ENCODE results near the gene ELOVL6. TPM values are rescaled to one million over a fixed set of nuclear protein-coding genes. Genes with fewer than 3 reads are reported as not detected.

ELOVL6 gene
- total RNA-seq, 3 donors from 2014 or later, result 21.8 to 59.8 (median 50.3) TPM

DNA sequence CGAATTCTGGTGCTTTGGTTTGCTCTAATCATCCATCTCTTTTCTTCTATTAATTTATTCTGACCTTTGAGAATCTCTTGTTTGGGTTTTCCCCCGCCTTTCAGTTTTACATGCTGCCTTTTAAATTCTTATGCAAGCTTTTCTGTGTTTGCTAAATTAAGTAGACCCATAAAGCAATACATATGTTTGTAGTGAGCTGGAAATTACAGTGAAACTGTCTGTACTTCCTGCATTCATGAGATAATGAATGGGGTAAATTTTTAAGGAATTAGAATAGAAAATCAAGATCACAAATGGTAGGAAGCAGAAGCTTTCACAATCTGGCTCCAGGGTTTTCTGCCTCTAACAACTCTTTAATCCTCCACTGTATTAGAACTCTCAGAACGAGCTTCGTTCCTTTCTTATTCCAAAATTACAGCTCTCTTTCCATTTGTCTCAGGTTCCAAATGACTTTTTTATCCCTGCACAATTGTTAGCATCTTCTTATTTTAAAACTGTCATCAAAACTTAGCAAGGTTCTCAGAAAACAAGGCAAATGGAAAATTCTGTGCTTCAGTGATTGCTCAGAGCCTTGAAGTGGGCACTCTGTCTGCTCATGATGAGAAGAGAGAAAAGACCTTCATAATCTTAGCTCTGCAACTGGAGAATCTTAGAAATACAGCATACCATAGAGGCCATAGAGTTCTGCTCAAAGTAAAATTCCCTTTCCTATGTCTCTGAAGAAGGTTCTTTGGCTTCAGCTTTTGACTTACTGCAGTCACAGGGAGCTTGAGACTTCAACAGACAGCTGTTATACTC, 177.6 kb downstream of the ELOVL6 start:
- Histone ChIP-seq H3K9me3 (no peaks in the 10 kb centered on the region), H3K36me3 (ENCODE audit: low read depth) (no peaks in the 10 kb centered on the region), H3K4me1 (ENCODE audit: low read depth) (no peaks in the 10 kb centered on the region), H3K4me3 (no peak overlapping the region)
- TF ChIP-seq, protein P1, sequence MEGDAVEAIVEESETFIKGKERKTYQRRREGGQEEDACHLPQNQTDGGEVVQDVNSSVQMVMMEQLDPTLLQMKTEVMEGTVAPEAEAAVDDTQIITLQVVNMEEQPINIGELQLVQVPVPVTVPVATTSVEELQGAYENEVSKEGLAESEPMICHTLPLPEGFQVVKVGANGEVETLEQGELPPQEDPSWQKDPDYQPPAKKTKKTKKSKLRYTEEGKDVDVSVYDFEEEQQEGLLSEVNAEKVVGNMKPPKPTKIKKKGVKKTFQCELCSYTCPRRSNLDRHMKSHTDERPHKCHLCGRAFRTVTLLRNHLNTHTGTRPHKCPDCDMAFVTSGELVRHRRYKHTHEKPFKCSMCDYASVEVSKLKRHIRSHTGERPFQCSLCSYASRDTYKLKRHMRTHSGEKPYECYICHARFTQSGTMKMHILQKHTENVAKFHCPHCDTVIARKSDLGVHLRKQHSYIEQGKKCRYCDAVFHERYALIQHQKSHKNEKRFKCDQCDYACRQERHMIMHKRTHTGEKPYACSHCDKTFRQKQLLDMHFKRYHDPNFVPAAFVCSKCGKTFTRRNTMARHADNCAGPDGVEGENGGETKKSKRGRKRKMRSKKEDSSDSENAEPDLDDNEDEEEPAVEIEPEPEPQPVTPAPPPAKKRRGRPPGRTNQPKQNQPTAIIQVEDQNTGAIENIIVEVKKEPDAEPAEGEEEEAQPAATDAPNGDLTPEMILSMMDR (IDR thresholded peaks at IDR 0.05), result no peak
- no peak for DNase-seq
- ATAC-seq, result no peak
- intact Hi-C loops (cut with DNase I, micrococcal nuclease), result no loop called here

DNA sequence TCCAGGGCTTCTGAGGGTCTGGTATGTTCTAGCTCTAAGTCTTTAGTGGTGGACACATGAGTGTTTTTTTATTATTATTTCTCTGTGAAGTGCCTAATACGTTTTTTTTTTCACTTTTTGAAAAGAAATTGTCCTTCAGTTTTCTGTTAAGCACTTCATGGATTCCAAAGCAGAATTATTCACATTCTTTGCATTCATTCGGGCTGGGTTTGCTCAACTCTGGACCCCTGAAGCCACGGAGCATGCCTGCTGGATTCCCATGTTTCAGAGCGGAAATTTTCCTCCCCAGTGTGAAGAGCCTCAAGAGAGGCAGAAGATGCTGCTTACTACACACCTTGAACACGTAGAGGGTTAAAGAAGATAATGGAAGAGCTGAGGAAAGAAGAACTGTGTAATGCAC, 178.3 kb downstream of the ELOVL6 start:
- DNase-seq, result no peak
- H3K36me3 ChIP-seq (ENCODE audit: low read depth), result no peaks in the 10 kb centered on the region
- TF ChIP-seq, protein P1 (IDR thresholded peaks at IDR 0.05), result no peak
- intact Hi-C loops (cut with DNase I, micrococcal nuclease), result no loop called here
- no peaks in the 10 kb centered on the region for H3K9me3 ChIP-seq
- H3K4me1 ChIP-seq (ENCODE audit: low read depth), result no peaks in the 10 kb centered on the region
- no peak overlapping the region for H3K4me3 ChIP-seq
- no peak for ATAC-seq

DNA sequence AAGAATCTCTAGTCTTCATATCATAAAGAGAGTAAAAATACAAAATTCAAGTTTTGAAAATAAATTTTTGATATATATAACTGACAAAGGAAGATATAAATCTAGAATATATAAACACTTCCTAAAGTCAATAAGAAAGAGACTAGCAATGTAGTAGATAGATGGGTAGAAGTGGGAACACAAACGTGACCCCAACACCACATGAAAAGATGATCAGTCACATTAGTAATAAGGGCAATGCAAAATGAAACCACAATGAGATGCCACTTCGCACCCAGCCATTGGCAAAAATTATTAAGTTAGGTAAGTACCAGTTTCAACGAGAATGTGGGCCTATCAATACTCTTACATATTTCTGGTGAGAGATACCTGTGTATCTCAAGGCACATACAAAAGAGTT, 179.3 kb downstream of the ELOVL6 start:
- no peaks in the 10 kb centered on the region for H3K4me1 ChIP-seq (ENCODE audit: low read depth)
- H3K4me3 ChIP-seq, result no peak overlapping the region
- no peaks in the 10 kb centered on the region for H3K9me3 ChIP-seq
- TF ChIP-seq, protein P1 (IDR thresholded peaks at IDR 0.05), result no peak
- intact Hi-C loops (cut with DNase I, micrococcal nuclease), result no loop called here
- H3K36me3 ChIP-seq (ENCODE audit: low read depth), result no peaks in the 10 kb centered on the region
- no peak for DNase-seq
- no peak for ATAC-seq

DNA sequence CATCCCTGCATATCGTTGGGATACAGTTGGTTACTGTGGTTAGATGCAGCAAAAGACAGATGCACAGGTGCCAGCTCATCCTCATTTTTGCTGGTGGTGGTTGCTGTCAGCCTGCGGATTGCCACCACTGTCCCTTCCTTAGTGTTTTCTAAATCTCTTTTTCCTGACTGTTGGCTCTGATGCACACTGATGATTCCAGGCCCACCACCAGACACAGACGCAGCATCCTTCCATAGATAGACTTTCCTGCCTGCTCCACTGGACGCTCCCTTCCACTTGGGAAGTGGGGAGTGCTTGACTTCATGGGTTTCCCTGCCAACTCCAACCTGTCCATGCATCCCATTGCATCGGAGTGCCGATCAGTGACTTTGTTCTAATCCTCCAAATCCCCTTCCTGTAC, 184.2 kb downstream of the ELOVL6 start:
- Histone ChIP-seq H3K9me3 (no peaks in the 10 kb centered on the region), H3K36me3 (ENCODE audit: low read depth) (no peaks in the 10 kb centered on the region), H3K4me3 (no peak overlapping the region), H3K4me1 (ENCODE audit: low read depth) (no peaks in the 10 kb centered on the region)
- ATAC-seq (no peak), DNase-seq (no peak)
- TF ChIP-seq, protein P1 (IDR thresholded peaks at IDR 0.05), result no peak
- intact Hi-C loops (cut with DNase I, micrococcal nuclease), result no loop called here

DNA sequence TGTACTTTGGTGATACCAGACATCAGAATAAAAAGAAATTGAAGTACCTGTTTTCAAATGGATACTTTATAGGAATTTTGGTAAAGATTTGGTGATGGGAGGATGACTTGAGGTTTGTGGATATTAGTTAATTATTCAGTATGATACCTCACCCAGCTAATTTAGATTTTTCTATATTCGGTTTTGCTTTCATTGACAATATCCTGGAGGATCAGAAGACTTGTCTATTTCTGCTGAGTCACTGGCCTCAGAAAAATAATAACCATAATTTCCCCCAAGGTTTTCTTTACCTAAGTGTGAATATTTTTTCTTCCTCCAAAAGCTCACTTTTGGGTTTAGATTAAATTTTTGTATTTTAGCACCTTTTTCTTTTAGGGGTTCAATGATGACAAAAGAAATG, 185.5 kb downstream of the ELOVL6 start:
- intact Hi-C loops (cut with DNase I, micrococcal nuclease), result no loop called here
- Histone ChIP-seq H3K36me3 (ENCODE audit: low read depth) (no peaks in the 10 kb centered on the region), H3K4me1 (ENCODE audit: low read depth) (no peaks in the 10 kb centered on the region), H3K9me3 (no peaks in the 10 kb centered on the region), H3K4me3 (no peak overlapping the region)
- TF ChIP-seq, protein P1 (IDR thresholded peaks at IDR 0.05), result no peak
- ATAC-seq (no peak), DNase-seq (no peak)

Data from mucosa of descending colon (tissue), 3 donors.